Measurements from ENCODE around the gene DDIT4.
A peak's percentile ranks its signal among the peaks of the same experiment; 100 is the strongest.
"Not testable (repeated sequence)": the region's sequence is repeated elsewhere in the genome, so short reads cannot be mapped to it uniquely, and the experiment has no call there.

DDIT4 gene, protein sequence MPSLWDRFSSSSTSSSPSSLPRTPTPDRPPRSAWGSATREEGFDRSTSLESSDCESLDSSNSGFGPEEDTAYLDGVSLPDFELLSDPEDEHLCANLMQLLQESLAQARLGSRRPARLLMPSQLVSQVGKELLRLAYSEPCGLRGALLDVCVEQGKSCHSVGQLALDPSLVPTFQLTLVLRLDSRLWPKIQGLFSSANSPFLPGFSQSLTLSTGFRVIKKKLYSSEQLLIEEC

DNA sequence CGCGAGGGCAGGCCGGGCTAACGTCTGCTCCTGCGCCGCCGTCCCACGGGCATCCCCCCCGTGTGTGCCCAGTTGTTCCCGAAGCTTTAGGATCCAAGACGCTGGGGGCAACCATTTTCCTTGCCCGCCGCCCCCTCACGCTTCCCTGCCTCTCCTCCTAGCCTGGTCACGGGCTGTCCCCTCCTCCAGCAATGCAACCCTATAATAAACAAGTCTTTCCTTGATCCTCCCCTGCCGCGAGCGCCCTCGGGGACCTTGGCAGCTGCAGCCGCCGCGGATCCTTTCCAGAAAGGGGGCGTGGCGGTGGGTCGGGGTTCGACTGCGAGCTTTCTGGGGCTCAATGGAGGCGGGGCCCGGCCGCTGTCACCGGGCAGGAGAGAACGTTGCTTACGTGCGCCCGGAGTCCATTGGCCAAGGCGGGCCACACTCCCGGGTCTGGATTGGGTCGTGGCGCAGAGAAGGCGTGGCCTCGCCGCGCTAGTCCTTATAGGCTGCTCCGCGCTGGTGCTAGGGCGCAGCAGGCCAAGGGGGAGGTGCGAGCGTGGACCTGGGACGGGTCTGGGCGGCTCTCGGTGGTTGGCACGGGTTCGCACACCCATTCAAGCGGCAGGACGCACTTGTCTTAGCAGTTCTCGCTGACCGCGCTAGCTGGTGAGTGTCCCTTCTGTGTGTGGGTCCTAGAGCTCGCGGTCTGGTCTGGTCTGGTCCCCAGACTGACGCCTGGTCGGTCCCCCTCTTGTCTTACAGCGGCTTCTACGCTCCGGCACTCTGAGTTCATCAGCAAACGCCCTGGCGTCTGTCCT is at the start of gene DDIT4:
Gene DDIT4, plus strand, starts transcription at position 515 of the 803 bp plus-strand sequence. CDS start 293 bp downstream, outside the sequence.
- DNase-seq = peak; percentile 99

DNA sequence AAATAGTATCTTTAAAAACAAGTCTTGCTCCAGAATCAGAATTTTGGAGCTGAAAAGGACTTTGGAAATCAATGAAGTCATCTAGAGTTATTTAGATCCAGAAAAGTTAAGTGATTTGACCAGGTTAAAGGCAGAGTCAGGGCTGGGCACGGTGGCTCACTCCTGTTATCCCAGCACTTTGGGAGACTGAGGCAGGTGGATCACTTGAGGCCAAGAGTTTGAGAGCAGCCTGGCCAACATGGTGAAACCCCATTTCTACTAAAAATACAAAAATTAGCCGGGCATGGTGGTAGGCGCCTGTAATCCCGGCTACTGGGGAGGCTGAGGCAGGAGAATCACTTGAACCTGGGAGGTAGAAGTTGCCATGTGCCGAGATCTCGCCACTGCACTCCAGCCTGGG is 49.5 kb upstream of the DDIT4 start:
- DNase-seq = not testable (repeated sequence)

DNA sequence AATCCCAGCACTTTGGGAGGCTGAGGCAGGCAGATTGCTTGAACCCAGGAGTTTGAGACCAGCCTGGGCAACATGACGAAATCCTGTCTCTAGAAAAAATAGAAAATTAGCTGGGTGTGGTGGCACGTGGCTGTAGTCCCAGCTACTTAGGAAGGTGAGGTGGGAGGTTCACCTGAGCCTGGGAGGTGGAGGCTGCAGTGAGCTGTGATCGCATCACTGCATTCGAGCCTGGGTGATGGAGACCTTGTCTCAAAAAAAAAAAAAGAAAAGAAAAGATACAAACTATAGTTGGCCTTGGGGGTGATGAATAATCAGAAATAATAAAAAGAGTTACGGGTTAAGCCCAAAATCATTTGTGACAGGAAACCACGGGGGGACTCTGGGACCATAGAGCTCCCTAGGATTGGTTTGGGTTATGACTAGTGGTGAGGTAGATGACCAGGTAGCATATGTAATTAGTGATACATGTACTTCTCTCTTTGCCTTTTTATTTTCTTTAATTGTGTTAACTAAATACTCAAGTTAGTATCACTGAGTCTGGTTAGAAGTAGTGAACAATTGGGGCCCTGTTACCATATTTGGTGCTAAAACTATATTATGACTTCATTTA is 47.2 kb upstream of the DDIT4 start:
- no peak for DNase-seq

DNA sequence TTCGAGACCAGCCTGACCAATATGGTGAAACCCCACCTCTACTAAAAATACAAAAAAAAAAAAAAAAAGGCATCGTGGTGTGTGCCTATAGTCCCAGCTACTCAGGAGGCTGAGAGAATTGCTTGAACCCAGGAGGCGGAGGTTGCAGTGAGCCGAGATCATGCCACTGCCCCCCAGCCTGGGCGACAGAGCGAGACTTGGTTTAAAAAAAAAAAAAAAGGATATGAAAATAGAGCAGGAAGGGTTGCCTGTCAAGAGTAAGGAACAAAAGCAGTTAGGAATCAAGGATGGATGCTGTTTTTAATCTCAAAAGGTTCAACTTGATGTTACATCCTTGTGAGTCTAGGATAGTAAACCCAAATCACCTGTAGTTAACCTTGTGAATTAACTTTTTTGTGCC is 45.9 kb upstream of the DDIT4 start:
- no peak for DNase-seq

DNA sequence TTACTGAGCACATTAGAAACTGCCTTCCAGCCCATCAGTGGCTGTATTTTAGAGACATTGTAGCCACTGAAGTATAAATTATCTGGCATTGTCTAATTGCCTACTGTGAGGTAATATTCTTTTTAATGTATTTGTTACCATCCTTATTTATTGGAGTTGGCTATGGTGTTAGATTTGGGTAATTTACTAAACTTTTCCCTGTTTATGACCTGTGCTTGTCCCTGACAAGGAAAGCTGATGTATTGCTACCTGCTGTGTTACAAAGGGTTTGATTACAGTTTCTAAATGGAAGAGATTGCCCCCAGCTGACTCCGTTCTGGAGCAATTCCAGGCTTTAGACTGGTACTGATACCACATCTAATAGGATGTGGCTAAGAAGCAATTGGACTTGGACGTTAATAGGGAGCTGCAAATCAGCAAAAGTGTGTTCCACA is 45.4 kb upstream of the DDIT4 start:
- DNase-seq = no peak

DNA sequence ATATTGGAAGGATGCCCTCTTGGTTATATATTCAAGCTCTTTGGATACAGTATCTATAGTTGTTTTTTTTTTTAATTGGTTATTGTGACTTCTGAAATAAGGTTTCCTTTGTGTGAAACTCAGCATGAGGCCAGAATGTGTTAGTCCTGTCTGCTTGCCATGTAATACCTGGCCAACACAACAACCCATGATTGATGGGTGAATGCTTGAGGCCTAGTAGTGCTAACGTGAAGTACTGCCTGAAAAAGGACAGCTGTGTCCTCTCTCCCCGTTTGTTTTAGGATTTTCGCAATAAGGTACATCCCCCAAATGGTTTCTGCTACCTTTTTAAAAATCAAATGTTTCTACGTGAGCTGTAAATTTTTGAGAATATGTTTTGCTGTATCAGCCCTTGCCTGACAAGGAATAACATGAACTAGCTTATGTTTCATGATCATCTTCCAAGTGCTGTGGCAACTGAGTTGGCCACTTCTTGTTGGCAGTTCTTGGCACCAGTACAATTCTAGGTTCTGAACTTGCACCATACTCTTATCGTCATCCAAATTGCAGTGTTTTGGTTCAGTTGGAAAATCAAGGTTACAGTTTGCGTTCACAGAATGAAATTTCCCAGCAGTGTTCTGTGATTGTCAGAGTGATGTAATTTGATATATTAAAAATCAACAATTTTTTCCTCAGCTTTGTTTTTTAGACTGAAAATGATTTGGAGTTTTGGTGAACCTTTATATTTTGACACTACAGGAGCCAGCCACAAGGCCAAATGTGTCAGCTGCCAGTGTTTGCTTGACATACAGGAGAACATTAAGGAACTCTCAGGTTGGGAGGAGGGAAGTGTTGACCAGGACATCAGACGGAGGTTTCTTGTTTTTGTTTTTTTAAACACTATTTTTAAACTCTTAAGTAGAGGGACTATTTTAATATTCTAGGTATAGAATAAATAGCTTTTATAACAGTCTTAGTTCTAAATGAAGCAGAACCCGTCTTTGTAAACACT is 44.2 kb upstream of the DDIT4 start:
- DNase-seq = no peak

DNA sequence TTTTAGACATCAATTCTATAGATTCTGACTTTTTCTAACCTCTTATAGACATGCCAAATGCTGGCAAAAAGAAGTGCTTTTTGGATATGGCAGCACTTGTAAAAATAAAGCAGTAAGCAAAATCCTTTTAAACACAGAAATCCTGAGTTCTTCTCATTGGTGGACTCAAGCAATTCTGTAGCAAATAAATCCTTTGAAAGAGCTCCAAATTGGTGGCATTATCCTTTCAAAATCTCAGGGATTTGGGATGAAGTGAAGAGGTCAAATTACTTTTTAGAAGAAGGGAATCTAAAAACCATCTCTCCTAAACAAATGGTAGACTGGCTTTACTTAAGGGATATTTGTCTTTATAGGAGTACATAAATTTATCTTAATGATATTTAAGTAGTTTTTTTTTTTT is 40.1 kb upstream of the DDIT4 start:
- no peak for DNase-seq

DNA sequence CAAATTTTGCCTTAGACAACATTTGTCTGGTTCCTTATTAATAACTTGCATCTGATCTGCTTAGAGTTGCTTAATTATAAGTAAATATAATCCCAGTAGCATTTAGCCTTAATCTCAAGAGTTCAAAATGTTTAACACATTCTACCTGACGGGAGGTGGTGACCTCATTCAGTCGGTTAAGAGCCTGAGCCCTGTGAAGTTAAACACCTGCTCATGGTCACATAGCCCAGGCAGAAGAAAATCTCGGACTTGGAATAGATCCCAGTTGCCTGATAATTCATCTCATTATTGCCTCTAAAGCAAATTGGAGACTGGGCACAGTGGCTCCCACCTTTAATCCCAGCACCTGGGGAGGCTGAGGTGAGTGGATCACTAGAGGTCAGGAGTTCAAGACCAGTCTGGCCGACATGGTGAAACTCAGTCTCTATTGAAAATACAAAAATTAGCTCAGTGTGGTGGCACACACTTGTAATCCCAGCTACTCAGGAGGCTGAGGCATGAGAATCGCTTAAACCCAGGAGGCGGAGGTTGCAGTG is 39.1 kb upstream of the DDIT4 start:
- no peak for DNase-seq

DNA sequence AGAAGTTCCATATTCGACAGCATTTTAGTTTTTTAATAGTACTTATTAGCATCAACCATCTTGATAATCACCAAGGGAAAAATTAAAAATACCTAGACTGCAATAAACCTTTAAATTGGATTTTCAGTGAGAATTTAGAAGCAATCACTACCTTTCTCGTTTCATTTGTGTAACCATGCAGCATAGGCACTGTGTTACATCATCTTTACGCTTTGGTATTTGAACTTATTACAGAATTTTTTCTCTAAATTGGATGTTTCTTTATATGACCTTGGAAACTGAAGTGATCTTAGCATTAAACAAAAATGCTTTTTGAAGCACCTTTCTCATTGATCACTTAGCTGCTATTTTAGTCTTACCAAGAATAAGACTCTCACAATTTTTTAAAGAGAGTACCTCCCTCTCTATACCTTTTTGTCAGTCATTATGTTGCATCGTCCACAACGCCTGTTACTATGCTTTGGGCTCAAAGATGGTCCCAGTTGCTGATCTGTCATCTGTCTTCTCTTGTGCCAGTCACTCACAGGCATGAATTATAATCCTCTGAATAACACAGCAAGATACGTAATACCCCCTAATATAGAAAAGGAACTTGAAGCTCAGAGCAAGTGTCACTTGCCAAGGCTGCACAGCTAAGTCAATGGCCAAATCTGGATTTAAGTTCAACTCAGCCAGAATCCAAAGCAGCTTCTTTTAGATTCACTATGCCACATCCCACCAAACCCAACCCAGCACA is 38.0 kb upstream of the DDIT4 start:
- no peak for DNase-seq

DNA sequence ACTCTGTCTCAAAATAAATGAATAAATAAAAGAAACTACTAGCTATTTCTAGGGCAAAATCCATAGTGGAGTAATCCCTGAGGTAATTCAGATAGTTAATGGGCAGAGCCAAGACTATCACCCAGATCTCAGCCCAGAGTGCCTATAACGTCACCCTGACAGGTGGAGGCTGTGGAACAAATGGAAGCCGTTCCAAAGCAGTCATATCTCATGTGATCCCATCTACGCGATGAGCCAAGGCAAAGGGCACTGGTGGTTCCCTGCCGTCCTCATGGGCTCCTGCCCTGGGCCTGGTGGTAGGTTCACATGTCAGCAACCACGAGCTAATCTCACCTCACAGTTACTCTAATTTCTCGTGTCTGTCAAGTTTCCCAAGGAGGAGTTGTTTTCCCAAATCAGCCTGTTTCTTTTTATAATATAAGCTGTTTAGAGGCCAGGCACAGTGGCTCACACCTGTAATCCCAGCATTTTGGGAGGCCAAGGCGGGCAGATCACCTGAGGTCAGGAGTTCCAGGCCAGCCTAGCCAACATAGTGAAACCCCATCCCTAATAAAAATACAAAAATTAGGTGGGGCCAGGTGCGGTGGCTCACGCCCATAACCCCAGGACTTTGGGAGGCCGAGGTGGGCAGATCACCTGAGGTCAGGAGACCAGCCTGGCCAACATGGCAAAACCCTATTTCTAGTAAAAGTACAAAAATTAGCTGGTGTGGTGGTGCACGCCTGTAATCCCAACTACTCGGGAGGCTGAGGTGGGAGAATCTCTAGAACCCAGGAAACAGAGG is 35.1 kb upstream of the DDIT4 start:
- no peak for DNase-seq

DNA sequence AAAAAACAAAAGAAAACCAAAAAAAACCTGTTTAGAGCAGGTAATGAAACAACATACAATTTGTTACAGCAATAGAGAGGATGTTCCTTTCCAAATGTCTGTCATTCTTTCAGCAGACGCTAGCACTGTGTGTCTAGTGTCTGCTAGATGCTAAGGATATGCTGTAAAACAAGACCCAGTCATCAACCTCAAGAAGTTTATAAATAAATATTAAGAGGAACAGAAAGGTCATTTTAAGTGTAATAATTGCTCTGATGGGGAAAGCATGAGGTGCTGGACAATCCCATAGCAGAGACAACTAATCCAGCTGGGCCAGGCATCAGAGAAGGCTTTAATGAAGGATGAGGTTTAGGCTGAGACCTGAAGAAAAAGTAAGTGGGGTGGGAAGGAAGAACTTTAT is 34.3 kb upstream of the DDIT4 start:
- DNase-seq = no peak

DNA sequence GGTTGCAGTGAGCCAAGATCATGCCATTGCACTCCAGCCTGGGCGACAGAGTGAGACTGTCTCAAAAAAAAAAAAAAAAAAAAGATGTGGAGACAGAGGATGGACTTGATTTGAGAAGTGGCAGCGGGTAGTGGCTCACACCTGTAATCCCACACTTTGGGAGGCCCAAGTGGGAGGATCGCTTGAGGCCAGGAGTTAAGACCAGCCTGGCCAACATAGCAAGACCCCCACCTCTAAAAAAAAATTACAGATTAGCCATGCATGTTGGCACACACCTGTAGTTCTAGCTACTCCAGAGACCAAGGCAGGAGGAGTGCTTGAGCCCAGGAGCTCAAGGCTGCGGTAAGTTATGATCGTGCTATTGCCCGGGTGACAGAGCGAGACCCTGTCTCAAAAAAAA is 33.4 kb upstream of the DDIT4 start:
- DNase-seq = no peak

DNA sequence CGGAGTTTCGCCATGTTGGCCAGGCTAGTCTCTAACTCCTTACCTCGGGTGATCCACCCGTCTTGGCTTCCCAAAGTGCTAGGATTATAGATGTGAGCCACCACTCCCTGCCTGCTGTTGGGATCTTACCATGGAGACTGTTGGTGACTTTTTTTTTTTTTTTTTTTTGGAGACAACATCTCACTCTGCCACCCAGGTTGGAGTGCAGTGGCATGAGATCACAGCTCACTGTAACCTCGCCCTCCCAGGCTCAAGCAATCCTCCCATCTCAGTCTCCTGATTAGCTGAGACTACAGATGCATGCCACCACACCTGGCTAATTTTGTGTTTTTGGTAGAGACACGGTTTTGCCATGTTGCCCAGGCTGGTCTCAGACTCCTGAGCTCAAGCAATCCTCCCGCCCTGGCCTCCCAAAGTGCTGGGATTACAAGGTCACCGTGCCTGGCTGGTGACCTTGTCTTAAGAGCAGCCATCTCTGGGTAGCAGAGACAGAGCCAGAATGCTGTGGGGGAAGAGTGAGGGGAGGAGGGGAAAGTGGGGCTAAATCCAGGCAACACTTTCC is 32.0 kb upstream of the DDIT4 start:
- DNase-seq = no peak

DNA sequence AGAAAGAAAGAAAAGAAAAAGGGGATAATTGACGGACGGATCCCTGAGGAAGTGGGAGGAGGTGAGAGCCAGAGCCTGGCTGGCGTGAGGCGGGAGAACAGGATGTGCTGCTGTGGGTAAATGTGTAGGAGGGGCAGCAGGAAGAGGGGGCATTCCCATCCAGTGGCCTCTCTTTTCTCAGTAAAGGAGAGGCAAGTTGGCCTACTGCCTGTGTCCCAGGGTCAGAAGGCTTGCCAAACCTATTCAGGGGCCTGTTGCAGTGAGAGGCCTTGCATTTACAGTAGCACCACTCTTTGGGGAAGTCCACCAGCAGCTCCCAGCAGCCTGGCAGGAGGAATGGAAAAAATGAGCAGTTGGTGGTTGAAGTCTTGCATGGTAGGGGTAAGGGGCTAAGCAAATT is 31.0 kb upstream of the DDIT4 start:
- no peak for DNase-seq

DNA sequence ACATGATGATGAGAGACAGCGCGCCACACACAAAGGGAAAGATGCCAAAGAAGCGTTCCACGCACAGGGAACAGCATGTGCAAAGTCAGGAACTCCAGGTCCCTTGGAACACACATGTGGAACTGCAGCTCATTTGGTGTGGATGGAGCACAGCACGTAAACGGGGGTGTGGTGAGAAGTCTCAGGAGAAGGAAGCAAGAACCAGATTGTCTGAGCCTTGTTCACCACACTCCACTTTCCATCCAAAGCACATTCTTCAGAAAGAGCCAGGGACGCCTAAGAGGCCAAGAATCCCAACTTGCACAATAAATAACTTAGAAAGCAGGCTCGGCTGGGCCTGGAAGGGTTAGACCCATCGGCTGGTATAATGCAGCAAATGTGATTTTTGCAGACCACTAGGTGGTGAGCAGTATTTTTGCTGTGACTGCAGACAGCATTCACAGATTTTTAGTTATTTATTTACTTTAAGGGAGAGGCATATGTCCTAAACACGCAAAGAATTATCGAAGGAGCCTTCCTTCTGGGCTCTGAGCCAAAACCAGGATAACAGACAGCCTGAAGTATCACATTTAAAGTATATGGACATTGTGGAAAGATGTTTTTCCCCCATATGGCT is 29.8 kb upstream of the DDIT4 start:
- DNase-seq = no peak

DNA sequence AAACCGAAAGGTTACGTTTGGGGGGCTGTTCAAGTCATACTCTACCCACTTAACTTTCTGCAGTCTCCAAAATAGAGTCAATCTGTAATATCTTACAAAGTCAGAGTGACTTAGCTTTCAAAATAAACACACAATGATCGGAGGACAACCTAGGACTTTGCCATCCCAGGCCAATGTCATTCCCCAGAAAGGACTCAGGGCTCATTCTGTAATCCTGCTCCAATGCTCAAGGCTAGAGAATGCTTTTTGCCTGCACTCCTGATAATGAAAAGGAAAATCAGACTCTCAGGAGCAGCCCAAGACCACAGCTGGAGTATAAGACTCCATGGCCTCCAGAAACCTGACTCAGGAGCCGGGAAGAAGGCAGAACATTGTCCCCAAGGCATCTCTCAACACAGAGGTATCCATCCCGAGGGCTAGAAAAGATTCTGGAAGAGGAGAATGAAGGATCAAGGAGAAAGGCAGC is 29.1 kb upstream of the DDIT4 start:
- DNase-seq = no peak

DNA sequence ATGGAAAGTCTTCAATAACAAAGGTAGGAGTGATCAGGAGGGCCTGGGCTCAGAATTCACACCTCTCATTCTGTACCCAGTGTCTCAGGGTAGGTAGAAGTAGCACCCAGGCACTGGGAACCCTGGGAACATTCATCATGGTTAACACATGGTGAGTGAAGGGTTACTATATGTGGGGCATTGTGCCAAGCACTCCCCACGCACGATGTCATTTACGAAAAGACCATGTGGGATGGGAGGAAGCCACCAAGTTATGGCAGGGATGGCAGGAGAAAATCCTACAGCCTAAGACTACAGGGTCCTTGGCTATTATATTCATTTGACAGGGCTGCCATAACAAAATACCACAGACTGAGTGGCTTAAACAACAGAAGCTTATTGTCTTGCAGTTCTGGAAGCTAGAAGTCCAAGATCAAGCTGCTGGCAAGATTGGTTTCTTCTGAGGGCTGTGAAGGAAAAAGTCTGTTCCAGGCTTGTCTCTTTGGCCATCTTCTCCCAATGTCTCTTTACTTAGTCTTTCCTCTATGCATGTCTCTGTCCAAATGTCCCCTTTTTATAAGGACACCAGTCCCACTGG is 27.7 kb upstream of the DDIT4 start:
- DNase-seq = no peak

DNA sequence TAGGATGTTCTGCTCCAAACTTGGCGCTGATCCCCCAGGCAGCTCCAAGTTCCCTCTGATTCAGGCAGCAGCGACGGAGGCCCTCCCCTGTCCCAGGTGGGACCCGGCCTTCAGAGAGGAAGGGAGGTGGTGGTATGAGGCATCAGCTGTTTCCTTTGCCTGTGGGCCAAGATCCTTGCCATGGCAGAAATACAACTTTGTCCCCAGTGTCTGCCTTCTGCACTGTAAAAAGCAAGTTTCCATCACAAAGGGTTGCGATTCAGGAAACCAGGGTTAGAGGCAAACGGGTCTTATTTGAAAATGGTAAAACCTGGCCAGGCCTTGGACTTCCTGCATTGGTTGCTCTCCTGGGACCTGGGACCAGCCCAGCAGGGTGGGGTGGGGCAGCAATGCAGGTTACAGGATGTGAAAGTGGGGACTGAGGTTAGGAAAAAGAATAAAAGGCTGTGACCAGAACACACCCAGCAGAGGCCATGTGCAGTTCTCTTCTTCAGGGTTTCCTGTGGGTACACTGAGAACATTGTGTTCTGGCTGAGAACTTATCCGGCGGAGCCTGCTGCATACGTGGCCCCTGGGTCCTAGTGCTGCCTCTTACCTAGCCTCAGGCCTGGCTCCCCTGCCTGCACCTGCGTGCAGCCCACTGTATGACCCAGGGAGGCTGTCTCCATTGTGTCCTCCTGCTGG is 25.1 kb upstream of the DDIT4 start:
- DNase-seq = peak; percentile 63

All from activated naive CD4-positive, alpha-beta T cell treated with anti-CD3 and anti-CD28 coated beads, Interleukin-2, amount 50 U/mL, for 16 hours (primary cell).